ENCODE results near the gene C20orf96.
A peak's percentile ranks its signal among the peaks of the same experiment; 100 is the strongest.

Gene C20orf96

DNA sequence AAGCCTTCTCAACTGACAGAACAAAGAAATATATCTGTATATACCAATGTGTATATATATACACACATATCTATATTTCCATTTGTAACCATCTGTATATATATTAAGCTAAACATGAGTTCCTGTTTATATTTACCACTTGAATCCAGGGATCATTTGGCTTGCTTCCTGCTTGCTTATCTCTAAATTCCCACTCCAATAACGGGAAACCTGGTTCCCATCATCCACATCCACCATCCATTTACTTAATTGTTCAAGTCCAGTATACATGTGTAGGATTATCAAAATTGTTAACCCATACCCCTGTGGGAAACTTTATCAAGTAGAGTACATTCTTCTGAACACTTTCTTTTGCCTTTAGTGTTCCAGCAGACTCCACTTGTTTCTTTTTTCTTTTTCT, 22.3 kb upstream of the C20orf96 start:
- no peak for DNase-seq

DNA sequence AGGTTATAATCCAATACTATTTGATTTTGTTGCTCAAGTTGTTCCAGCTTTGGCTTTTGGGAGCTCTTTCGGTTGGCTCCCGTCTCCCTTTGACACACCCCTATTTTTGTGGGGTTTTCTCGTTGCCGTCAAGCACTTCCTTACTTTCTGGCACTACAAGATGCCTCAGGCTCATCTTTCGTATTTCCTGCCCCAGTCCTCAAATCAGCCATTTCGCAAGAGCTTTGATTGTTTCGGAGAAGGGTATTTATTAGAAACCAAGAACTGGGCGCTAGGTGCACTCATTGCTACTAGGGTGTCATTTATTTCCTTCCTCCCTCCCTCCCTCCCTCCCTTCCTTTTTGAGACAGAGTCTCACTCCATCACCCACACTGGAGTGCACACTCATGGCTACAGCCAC, 21.5 kb upstream of the C20orf96 start:
- no peak for DNase-seq

DNA sequence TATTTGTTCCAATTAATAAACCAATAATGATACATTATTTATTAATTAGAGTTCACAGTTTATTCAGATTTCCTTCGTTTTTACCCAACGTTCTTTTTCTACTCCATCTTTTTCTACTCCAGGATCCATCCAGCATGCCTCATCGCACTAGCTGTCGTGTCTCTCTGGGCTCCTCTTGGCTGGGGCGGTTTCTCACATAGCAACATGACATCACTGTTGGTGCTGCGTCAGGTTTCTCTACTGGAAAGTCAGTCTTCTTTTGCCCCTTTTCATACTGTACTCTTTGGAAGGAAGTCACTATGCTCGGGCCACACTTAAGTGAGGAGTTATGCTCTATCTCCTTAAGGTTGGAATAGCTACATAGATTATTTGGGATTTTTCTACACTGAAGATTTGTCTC, 21.1 kb upstream of the C20orf96 start:
- DNase-seq = no peak

DNA sequence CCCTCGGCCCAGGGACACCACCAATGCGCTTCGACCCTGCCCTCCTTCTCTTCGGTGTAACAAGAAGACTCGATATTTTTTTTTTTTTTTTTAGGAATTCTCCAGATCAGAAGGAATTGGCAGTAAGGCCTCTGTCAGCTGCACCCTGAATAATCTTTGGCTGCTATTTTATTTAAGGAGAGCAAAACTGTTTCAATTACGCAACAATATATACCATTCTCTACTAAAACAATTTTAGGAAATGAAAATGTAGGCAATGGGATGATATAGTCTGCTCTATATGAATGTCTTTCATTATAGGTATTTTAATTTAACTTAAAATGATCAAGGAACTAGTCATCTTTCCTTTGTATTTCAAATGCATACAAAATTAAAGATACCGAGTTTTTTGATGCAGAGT, 20.1 kb upstream of the C20orf96 start:
- DNase-seq = no peak

DNA sequence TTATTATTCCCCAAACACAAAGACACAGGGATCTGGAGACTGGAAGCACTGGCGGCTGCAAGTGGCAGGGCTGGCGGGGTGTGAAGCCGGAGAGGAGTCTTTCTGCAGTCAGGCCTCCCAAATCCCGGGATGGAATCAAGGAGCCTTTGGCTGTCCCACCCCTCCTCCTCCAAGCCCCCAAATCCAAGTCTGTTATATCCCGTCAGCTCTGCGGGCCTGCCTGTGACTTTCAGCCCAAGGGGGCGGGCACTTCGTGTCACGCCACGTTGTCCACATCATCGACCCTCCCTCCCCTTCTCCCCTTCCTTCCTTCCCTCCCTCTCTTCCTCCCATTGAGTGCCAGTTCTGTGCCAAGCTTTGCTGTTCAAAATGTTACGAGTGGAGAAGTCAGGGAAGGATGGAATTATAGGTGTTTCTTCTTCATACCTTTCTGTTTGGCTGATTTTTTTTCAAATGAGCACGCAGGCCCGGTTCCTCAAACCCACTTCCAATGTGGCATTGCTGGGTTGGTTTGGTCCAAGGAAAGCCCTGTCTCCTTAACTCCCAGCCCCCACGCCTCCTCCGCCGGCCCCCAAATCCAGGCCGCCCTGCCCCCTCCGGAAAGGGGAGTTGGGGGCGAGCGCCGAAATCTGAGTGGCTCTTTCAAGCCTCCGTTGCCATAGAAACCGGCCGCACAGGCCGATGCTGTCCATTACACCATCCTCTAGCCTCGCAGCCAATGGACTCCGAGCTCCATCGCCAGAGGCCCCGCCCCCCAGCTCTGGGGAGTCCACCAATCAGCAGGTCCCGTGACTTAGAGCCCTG, 19.5 kb upstream of the C20orf96 start:
- peak; percentile 90 for DNase-seq

DNA sequence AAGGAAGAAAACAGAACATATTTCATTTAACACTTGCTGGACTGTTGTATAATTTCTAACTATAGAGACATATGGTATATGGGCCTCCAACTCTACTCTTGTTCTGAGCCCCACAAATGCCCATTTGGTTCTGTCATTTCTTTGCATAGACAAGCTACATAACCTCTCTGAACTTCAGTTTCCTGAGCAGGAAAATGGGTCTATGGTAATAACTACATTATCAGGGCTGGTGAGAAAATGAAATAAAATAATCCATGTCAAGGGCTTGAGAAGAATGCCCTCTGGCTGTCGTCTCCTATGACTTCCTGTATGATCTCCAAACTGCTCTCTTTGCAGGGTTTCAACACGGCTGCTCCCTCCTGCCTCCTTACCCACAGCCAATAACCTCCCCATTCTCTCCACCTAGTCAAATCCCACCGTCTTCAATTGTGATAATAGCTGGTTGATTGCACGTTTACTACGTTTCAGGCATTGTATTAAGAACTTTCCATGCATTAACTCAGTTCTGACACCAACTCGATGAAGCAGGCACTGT, 18.8 kb upstream of the C20orf96 start:
- no peak for DNase-seq

DNA sequence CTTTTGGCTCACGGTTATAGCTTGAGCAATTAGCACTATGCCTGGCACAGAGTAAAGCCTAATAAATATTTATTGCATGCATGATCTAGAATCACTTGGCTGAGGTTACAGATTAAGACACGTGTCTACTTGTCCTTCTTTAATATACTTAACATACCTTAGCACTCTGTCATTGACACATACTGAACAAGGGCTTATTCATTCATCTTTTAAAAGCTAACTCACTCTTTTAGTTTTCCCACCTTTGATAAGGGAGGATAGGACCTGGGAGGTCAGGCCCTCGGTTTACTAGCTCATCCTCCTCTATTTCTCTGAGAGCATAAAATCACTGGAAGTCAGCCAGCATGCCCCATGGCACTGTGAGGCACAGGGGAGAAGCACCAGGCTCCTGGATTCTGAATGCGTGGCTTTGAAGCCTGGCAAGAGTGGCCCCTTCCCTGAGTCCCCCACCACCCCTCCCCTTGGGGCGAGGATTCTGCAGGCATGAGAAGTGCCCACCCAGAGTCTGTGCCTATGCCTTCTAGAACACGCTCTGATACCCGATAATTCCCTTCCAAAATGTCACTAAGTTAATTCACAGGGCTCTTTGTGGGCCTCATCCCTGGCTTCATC, 18.0 kb upstream of the C20orf96 start:
- no peak for DNase-seq

DNA sequence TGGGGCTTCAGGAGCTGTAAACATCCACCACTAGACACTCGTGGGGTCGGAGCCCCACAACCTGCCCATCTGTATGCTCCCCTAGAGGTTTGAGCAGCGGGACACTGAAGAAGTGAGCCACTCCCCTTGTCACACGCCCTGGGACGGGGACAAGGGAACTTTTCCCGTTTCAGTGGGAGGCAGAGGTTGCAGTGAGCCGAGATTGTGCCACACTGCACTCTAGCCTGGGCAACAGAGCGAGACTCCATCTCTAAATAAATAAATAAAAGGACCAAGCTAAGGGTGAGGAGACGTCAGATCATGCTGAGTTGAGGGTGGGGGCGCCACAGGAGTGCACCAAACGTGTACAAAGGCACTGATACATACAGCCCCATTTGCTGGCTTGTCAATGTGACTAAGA, 15.2 kb upstream of the C20orf96 start:
- no peak for DNase-seq

DNA sequence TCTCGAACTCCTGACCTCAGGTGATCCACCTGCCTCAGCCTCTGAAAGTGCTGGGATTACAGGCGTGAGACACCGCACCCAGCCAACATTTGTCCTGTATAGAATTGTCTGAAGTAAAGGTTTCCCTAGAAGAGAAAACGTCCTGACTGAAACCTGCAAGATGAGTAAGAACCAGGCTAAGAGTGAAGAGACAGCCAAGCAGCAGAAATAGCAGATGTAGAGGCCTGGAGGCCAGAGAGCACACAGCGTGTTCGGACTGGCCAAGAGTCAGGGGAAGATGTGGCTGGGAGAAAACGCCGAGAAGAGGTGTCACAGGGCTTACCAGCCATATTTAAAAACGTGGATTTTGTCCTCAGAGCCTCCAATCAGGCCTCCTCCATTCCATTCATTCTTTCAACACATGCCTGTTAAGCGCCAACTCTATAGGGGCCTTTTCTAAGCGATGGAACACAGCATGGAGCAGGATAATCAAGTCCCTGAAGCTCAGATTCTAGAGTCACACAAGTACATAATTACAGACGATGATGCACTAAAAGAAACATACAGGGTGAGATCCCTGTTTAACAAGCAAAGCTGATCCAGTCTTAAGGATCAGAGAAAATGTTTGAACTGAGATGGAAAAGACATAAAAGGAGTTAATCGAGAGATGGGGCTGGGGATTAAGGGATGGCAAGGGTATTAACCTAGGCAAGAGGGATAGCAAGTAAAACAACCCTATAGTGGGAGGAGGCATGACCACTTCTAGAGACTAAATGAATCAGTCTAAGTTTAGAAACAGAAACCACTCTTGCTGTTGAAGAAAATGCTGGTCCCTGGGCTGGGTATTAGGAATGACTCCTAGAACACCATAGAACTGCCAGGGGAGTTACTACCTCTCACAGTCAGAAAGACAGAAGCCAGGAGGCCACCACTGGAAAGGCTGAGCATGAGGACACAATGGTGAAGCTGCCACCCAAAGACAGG, 11.6 kb upstream of the C20orf96 start:
- DNase-seq = no peak

DNA sequence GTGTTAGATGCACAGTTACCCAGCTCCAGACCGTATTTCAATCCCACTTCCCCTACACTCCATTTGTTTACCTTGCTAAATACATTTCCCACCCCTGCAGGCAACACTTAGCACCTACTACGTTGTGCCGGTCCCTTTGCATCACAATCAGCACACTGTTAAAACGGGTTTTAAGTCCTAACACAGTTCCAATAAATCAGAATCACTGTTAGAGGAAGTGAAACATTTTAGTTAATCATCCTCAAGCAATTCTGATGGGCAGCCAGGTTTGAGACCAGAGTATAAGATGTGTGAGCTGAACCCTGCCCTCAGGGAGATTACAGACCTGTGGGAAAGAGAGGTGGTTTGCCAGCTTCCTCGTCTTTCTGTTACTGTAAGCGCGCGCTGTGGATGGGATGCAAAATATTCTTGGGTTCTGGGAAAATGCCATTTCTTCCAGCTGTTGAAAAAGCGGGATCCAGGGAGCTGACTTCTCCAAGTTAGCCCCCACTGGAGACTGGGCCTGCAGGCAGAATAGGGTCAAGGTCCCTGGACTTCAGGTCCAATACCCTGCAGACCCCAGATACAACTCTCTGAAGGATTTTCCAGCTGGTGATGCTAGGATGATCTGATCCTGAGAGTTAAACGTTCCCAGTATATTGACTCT, 9.9 kb upstream of the C20orf96 start:
- no peak for DNase-seq

DNA sequence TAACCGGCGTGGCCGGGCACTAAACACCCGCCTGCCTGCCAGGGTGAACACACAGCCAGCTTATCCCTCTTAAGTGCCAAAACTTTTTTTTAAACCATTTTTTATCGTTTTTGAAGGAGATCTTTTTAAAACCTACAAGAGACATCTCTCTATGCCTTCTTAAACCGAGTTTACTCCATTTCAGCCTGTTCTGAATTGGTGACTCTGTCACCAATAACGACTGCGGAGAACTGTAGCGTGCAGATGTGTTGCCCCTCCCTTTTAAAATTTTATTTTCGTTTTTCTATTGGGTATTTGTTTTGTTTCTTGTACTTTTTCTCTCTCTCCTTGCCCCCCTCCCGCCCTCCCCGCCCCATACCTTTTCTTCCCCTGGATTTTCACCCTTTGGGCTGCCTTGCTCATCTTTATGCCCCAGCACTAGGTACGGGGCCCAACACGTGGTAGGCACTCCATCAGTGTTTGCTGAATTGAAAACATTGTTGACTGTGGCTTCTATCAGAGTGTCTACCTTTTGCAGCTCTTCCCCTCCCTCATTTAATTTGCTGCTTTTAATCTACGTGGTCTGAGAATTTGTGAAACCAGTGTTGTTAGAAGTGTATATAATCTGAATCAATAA, 8.3 kb upstream of the C20orf96 start:
- DNase-seq = no peak

DNA sequence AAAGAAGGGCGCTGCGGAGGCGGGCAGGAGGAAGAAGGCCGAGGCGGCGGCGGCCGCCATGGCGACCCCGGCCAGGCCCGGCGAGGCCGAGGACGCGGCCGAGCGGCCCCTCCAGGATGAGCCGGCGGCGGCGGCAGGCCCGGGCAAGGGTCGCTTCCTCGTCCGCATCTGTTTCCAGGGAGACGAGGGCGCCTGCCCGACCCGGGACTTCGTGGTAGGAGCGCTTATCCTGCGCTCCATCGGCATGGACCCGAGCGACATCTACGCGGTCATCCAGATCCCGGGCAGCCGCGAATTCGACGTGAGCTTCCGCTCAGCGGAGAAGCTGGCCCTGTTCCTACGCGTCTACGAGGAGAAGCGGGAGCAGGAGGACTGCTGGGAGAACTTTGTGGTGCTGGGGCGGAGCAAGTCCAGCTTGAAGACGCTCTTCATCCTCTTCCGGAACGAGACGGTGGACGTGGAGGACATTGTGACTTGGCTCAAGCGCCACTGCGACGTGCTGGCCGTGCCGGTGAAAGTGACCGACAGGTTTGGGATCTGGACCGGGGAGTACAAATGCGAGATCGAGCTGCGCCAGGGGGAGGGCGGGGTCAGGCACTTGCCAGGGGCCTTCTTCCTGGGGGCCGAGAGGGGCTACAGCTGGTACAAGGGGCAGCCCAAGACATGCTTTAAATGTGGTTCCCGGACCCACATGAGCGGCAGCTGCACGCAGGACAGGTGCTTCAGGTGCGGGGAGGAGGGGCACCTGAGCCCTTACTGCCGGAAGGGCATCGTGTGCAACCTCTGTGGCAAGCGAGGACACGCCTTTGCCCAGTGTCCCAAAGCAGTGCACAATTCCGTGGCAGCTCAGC, 7.6 kb upstream of the C20orf96 start:
- peak; percentile 86 for DNase-seq

DNA sequence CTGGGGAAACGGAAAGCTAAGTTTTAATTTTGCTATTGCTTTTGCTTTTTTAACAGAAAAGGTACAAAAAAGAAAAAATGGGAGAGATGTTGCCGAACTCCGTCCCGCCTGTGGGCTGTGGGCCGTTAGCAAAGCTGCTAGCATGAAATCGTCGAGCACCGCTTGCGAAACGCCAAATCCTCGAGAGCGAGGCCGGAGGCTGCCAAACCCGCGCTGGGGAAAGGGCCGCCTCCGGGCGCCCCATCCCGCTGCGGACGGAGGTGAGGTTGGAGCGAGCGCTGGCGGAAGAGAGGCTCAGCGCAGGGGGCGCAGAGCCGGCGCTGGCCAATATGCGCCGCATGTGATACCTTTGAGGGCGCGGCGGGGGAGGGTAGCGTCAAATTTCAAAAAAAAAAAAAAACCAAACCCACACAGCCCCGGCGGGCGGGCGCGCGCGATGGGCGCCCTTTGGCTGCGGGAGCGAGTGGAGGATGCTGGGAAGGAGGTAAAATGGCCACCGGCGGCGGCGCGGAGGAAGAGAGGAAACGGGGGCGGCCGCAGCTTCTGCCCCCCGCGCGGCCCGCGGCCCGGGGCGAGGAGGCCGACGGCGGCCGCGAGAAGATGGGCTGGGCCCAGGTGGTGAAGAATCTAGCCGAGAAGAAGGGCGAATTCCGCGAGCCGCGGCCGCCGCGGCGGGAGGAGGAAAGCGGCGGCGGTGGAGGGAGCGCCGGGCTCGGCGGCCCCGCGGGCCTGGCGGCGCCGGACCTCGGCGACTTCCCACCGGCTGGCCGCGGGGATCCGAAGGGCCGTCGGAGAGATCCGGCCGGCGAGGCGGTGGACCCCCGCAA, 6.8 kb upstream of the C20orf96 start, which contains the start of gene ZCCHC3:
ZCCHC3 (plus strand) TSS at position 473 of the 827 bp plus-strand sequence; CDS start at position 490, 17 bp downstream.
- peak; percentile 97 for DNase-seq

DNA sequence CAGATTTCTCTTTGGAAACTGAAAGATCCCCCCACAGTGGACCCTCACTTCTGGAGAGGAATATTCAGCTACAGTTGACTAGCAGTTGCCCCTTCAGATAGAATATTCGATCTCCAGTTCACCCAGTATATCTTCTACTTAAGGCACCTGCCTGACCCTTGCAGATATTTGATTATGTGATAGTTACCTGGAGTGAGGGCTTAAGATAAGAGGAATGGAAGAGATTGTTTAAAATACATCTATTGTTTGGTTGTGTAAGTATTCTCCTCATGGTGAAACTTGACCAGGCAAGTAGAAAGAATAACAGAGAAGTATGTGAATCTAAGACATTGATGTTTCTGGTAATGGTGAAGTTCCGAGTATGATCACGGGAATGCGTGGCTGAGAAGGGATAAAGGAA, 5.3 kb upstream of the C20orf96 start:
- no peak for DNase-seq

DNA sequence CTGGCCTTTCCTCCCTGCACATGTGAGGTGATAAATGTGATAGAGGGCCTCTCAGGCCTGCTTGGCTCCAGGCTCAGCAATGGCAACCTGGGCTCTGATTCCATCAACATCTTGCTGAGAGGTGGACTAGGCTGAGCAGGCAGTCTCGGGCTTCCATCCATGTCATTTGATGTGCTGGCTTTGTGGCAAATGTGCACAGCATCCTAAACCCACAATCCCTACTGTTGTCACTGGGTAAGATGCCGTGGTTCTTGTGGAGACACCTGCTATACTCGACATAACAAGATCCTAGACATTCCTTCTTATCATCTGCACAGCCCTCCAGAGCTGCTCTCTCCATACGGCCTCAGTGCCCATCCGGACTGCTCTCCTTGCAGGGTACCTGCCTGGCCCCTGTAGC, 4.1 kb upstream of the C20orf96 start:
- DNase-seq = no peak

DNA sequence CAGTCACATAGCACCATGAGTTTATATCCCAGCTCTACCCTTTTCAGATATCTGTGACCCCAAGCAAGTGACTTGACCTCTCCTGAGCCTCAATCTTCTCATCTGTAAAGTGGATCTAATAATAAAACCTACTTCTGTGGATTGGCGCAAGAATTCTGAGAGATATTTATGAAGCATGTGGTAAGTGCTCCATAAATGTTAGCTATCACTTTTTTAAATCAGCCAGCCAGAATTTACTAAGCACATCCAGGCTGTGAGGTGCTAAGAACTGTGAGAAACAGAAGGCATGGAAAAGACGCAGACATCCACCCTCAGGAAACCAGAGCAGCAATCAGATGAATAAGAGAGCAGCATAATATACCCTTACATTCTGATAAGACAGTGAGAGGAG, 862 bp downstream of the C20orf96 start:
- no peak for DNase-seq

DNA sequence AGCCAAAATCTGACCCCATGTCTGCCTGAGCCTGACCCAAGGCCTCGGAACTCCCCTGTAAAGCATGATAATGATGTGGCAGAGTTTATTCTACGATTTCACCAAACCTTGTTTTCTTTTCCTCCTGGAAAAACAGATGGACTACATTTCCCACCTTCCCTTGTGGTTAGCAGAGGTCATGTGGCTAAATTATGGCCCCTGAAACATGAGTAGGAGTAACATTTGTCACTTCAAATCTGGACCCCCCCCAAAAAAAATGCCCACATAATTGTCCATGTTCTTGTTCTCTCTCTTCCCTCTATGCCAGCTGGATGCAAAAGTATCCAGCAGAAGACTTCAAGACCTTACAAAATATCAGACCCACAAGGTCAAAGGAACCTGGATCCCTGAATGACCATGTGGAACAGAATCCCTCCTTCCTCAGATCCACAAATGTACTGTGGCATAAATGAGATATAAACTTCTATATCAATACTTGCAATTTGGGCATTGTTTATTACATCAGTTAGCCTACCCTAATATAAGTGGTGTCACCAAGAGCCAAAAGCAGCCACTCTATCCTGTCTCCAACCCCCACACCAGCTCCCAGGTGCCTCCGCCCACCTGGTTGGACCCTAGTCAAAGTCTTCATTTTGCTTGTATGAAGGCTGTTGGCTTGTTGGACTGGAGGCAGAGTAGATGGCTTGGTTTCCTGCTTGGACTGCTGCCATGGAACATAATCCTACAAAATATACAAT, 1.4 kb downstream of the C20orf96 start:
- no peak for DNase-seq

DNA sequence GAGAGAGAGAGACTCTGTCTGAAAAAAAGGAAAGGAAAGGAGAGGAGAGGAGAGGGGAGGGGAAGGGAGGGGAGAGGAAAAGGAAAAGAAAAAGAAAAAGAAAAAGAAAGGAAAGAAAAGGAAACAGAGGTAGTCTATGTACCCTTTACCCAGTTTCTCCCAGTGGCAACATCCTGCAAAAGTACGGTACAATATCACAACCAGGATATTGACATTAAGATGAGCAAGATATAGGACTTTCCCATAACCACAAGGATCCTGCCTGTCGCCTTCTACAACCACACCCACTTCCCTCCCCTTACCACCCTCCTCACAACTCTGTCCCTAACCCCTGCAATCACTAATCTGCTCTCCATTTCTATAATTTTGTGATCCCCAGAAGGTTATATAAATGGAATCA, 4.0 kb downstream of the C20orf96 start:
- DNase-seq = no peak

DNA sequence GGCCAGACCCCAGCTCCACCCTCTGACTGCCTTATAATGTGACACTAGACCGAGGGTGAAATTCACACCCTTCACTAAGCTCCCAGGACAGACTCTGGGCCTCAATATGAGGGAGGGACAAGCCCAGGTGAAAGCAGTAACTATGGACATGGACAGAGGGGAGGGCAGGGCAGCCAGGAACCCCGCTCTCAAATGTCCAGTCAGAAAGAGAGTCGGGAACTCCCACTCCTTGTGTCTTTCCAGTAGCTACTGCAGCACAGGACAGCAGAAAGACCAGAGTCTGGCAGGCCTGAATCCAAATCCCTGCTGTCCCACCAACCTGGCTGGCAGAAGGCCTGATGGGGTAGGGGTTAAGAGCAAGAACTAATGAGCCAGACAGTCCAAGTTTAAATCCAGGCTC, 6.4 kb downstream of the C20orf96 start:
- no peak for DNase-seq

All from right kidney (tissue), 1 donor.